Measurements from ENCODE around the gene HDAC7.

The HDAC7 gene

DNA sequence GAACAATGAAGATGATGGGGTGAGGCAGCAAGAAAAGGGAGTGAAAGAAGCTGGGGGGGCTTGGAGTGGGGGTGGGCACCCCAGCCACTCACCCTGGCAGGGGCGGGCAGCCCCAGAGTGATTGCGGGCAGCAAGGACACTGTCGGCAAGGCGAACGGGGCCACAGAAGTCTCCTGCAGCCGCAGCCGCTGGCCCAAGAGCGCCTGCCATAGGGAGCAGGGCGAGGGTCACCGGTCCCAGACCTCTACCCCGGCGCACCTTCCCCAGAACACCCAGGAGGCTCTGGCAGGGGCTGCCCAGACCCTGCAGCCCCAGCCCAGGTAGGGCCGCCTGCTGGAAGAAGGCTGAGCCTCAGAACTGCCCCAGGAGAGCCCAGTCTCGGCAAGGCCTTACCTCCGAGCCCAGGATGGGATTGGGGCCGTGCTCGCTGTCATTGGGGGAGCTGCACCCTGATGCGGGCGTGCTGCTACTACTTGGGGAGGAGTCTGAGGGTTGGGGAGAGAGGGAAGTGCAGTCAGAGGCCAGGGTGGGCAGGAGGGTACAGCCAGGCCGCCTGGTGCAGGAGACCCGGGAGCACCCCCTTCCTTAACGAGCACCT lies 23.8 kb downstream of the HDAC7 start:
- peaks cover 0 to 7% of the 10 kb centered on the region in 2 donors for H3K4me1 ChIP-seq (ENCODE audit: control insufficient read depth in 2 of 2, insufficient read depth in 2 of 2, low read length in 2 of 2)
- H3K36me3 ChIP-seq (ENCODE audit: control insufficient read depth in 2 of 2, insufficient read depth in 2 of 2, low read length in 2 of 2) = peaks cover 23 to 30% of the 10 kb centered on the region in 2 donors
- H3K9ac ChIP-seq (ENCODE audit: low read depth in 1 of 2, low read length in 2 of 2) = no peak overlapping the region
- no peak overlapping the region for H3K4me3 ChIP-seq (ENCODE audit: low read length in 2 of 2)
- H3K9me3 ChIP-seq (ENCODE audit: control insufficient read depth in 2 of 2, low read length in 2 of 2) = no peaks in the 10 kb centered on the region
- no peak overlapping the region for H3K27ac ChIP-seq (ENCODE audit: low read depth in 2 of 2, low read length in 2 of 2)
- no peaks in the 10 kb centered on the region for H3K27me3 ChIP-seq (ENCODE audit: control insufficient read depth in 2 of 2, insufficient read depth in 2 of 2, low read length in 2 of 2)

DNA sequence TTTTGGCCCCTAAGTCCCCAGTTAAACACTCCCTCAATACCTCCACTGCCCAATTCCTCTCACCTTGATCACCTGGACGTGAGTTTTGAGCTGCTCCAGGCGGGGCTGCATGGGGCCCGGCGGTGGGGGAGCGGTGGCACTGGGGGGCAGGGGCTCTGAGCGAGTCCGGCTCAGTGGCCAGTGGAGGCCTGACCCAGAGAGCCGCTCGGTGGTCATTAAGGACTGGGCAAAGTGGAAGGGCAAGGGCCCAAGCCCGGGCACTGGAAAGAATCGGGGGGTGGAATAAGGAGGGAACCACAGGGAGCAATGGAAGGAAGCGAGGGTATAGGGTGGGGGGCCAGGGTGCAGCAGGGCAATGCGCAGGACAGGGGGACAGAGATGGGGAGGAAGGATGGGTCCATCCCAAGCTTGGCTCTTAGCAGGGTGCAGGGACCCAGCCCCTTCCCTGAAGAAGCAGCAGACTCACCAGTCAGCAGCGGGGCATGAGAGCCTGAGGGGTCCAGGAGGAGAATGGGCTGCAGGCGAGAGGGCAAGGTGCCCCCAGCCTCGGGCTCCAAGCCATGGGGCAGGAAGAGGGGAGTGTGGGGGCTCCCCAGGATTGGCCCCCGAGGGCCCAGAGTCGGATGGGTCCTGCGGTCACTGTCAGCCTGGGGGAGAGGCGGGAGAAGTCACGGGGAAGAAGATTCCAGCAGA lies 24.4 kb downstream of the HDAC7 start:
- no peak overlapping the region for H3K27ac ChIP-seq (ENCODE audit: low read depth in 2 of 2, low read length in 2 of 2)

DNA sequence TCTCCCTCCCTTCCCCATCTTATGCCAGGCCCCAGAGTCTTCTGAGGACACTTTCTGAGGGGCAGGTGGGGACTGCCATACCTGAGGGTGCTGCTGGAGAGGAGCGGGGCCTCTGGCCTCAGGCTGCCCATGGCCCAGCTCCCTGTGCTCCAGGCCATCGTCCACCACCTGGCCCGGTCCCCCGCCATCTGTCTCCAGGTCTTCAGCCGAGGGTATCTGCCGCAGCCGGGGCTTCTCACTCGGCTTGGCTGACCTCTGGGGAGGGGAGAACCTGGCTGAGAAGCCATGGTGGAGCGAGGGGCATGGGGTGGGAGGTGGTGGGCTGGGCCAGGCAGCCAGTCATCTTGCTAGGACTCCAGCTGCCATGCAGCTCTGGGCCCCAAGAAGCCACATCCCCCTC lies 25.0 kb downstream of the HDAC7 start:
- H3K36me3 ChIP-seq (ENCODE audit: control insufficient read depth in 2 of 2, insufficient read depth in 2 of 2, low read length in 2 of 2) = peaks cover 26 to 39% of the 10 kb centered on the region in 2 donors
- no peaks in the 10 kb centered on the region for H3K9me3 ChIP-seq (ENCODE audit: control insufficient read depth in 2 of 2, low read length in 2 of 2)
- peaks cover 0 to 3% of the 10 kb centered on the region in 2 donors for H3K4me1 ChIP-seq (ENCODE audit: control insufficient read depth in 2 of 2, insufficient read depth in 2 of 2, low read length in 2 of 2)
- H3K27ac ChIP-seq (ENCODE audit: low read depth in 2 of 2, low read length in 2 of 2) = no peak overlapping the region
- no peaks in the 10 kb centered on the region for H3K27me3 ChIP-seq (ENCODE audit: control insufficient read depth in 2 of 2, insufficient read depth in 2 of 2, low read length in 2 of 2)
- H3K4me3 ChIP-seq (ENCODE audit: low read length in 2 of 2) = no peak overlapping the region
- no peak overlapping the region for H3K9ac ChIP-seq (ENCODE audit: low read depth in 1 of 2, low read length in 2 of 2)

More for the DNA sequence above, 24.4 kb downstream of the HDAC7 start:
- H3K4me3 ChIP-seq (ENCODE audit: low read length in 2 of 2) = no peak overlapping the region
- no peak overlapping the region for H3K9ac ChIP-seq (ENCODE audit: low read depth in 1 of 2, low read length in 2 of 2)
- H3K36me3 ChIP-seq (ENCODE audit: control insufficient read depth in 2 of 2, insufficient read depth in 2 of 2, low read length in 2 of 2) = peaks cover 26 to 36% of the 10 kb centered on the region in 2 donors
- no peaks in the 10 kb centered on the region for H3K9me3 ChIP-seq (ENCODE audit: control insufficient read depth in 2 of 2, low read length in 2 of 2)
- peaks cover 0 to 7% of the 10 kb centered on the region in 2 donors for H3K4me1 ChIP-seq (ENCODE audit: control insufficient read depth in 2 of 2, insufficient read depth in 2 of 2, low read length in 2 of 2)
- H3K27me3 ChIP-seq (ENCODE audit: control insufficient read depth in 2 of 2, insufficient read depth in 2 of 2, low read length in 2 of 2) = no peaks in the 10 kb centered on the region

- Histone ChIP-seq H3K27ac (ENCODE audit: low read depth in 2 of 2, low read length in 2 of 2) (no peak overlapping the region), H3K9me3 (ENCODE audit: control insufficient read depth in 2 of 2, low read length in 2 of 2) (no peaks in the 10 kb centered on the region), H3K4me1 (ENCODE audit: control insufficient read depth in 2 of 2, insufficient read depth in 2 of 2, low read length in 2 of 2) (no peaks in the 10 kb centered on the region), H3K9ac (ENCODE audit: low read depth in 1 of 2, low read length in 2 of 2) (no peak overlapping the region), H3K36me3 (ENCODE audit: control insufficient read depth in 2 of 2, insufficient read depth in 2 of 2, low read length in 2 of 2) (peaks cover 41 to 53% of the 10 kb centered on the region in 2 donors), H3K27me3 (ENCODE audit: control insufficient read depth in 2 of 2, insufficient read depth in 2 of 2, low read length in 2 of 2) (no peaks in the 10 kb centered on the region), H3K4me3 (ENCODE audit: low read length in 2 of 2) (no peak overlapping the region)
Observed at GRCh38 chr12:47793015-47793681, 26.6 kb downstream of the HDAC7 start.

DNA sequence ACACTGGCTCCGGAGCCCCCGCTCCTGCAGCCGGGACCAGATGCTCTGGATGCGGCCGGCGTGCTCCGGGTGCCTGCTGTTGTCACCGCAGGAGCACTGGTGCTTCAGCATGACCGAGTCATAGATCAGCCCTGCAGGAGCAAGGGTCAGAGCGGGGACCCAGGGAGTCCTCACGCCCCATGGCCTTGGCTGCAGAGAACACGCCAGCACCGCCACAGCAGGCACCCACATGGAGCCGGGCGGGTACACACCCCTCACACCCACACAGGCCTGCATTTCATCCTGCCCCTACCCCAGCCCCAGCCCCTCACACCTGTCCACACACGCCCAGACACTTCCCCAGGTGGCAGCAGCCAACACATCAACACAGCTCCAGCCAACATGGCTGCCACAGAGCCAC lies 27.8 kb downstream of the HDAC7 start:
- H3K27ac ChIP-seq (ENCODE audit: low read depth in 2 of 2, low read length in 2 of 2) = no peak overlapping the region
- H3K36me3 ChIP-seq (ENCODE audit: control insufficient read depth in 2 of 2, insufficient read depth in 2 of 2, low read length in 2 of 2) = peaks cover 51 to 64% of the 10 kb centered on the region in 2 donors
- peaks cover 0 to 2% of the 10 kb centered on the region in 2 donors for H3K4me1 ChIP-seq (ENCODE audit: control insufficient read depth in 2 of 2, insufficient read depth in 2 of 2, low read length in 2 of 2)
- no peak overlapping the region for H3K9ac ChIP-seq (ENCODE audit: low read depth in 1 of 2, low read length in 2 of 2)
- no peak overlapping the region for H3K4me3 ChIP-seq (ENCODE audit: low read length in 2 of 2)
- H3K27me3 ChIP-seq (ENCODE audit: control insufficient read depth in 2 of 2, insufficient read depth in 2 of 2, low read length in 2 of 2) = no peaks in the 10 kb centered on the region
- H3K9me3 ChIP-seq (ENCODE audit: control insufficient read depth in 2 of 2, low read length in 2 of 2) = no peaks in the 10 kb centered on the region

GRCh38 chr12:47791351-47791746 lies 28.4 kb downstream of the HDAC7 start:
- Histone ChIP-seq H3K9me3 (ENCODE audit: control insufficient read depth in 2 of 2, low read length in 2 of 2) (no peaks in the 10 kb centered on the region), H3K27ac (ENCODE audit: low read depth in 2 of 2, low read length in 2 of 2) (no peak overlapping the region), H3K4me1 (ENCODE audit: control insufficient read depth in 2 of 2, insufficient read depth in 2 of 2, low read length in 2 of 2) (peaks cover 0 to 2% of the 10 kb centered on the region in 2 donors), H3K4me3 (ENCODE audit: low read length in 2 of 2) (no peak overlapping the region), H3K9ac (ENCODE audit: low read depth in 1 of 2, low read length in 2 of 2) (no peak overlapping the region), H3K27me3 (ENCODE audit: control insufficient read depth in 2 of 2, insufficient read depth in 2 of 2, low read length in 2 of 2) (no peaks in the 10 kb centered on the region), H3K36me3 (ENCODE audit: control insufficient read depth in 2 of 2, insufficient read depth in 2 of 2, low read length in 2 of 2) (peaks cover 55 to 69% of the 10 kb centered on the region in 2 donors)

DNA sequence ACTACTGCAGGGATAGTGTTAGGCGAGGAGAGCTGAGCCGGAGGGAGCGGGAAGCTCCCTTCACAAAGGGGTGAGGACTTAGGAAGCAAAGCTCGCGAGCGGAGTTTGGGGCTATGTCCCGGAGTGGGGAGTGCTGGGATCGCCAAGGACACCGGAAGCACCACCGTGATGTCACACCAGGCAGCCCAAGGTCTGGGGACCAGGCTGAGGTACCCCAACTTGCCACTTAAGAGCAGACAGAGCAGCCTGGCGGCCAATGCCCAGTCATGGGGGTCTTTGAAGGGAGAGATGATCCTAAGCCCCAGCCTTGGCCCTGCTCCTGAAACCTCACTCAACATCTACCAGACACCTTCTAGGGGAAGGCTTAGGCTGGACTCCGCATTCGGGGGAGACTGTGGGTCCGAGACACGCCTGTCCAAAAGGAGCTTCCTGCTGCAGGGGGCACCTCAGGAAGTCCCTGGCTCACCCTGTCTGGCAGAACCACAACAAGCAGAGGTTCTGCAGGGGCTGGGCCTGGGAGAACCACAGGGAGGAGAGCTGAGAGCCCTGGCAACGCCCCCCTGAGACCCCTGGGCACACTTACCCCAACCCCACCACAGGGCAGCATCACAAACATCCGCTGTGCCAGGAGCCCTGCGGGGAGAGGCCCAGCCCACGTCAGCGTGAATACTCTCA lies 28.9 kb downstream of the HDAC7 start:
- H3K9me3 ChIP-seq (ENCODE audit: control insufficient read depth in 2 of 2, low read length in 2 of 2) = no peaks in the 10 kb centered on the region
- no peak overlapping the region for H3K4me3 ChIP-seq (ENCODE audit: low read length in 2 of 2)
- no peaks in the 10 kb centered on the region for H3K27me3 ChIP-seq (ENCODE audit: control insufficient read depth in 2 of 2, insufficient read depth in 2 of 2, low read length in 2 of 2)
- H3K27ac ChIP-seq (ENCODE audit: low read depth in 2 of 2, low read length in 2 of 2) = no peak overlapping the region
- peaks cover 0 to 2% of the 10 kb centered on the region in 2 donors for H3K4me1 ChIP-seq (ENCODE audit: control insufficient read depth in 2 of 2, insufficient read depth in 2 of 2, low read length in 2 of 2)
- no peak overlapping the region for H3K9ac ChIP-seq (ENCODE audit: low read depth in 1 of 2, low read length in 2 of 2)
- peaks cover 56 to 69% of the 10 kb centered on the region in 2 donors for H3K36me3 ChIP-seq (ENCODE audit: control insufficient read depth in 2 of 2, insufficient read depth in 2 of 2, low read length in 2 of 2)

DNA sequence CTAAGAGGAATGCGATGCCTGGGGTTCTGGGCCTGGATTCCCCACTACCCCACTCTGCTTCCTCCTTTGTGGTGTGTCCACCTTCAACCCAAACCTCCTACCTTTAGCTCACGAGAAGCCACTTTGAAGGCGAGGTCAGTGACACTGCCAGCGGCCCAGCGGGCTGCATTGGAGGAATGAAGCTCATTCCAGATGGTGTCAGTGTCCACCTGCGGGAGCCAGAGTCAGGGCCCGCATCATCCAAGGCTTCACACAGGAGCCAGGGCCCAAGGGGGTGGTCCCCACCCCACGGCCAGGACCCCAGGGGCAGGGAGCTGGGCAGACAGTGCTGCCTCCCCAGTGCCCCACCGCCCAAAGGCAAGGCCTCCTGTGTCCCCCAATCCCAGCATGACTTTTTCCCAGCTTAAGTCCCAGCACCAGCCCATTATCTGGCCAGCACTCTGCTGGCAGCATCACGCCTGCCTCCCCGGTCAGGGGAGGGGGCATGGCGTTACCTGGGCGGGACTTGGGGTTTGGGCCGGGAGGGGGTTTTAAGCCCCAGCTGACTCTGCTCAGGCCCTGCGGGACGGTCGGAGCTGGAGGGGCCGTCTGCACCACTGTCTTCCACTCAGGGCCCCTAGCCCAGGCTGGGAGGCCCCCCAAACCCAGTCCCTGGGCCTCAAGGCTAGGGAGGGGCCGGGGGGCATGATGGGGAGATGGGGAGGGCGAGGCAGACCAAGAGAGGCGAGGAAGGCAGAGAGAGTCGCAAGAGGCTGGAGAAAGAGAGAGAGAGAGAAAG lies 29.8 kb downstream of the HDAC7 start:
- no peaks in the 10 kb centered on the region for H3K27me3 ChIP-seq (ENCODE audit: control insufficient read depth in 2 of 2, insufficient read depth in 2 of 2, low read length in 2 of 2)
- no peak overlapping the region for H3K4me3 ChIP-seq (ENCODE audit: low read length in 2 of 2)
- H3K9me3 ChIP-seq (ENCODE audit: control insufficient read depth in 2 of 2, low read length in 2 of 2) = no peaks in the 10 kb centered on the region
- H3K4me1 ChIP-seq (ENCODE audit: control insufficient read depth in 2 of 2, insufficient read depth in 2 of 2, low read length in 2 of 2) = peaks cover 0 to 2% of the 10 kb centered on the region in 2 donors
- H3K27ac ChIP-seq (ENCODE audit: low read depth in 2 of 2, low read length in 2 of 2) = no peak overlapping the region
- peaks cover 54 to 74% of the 10 kb centered on the region in 2 donors for H3K36me3 ChIP-seq (ENCODE audit: control insufficient read depth in 2 of 2, insufficient read depth in 2 of 2, low read length in 2 of 2)
- H3K9ac ChIP-seq (ENCODE audit: low read depth in 1 of 2, low read length in 2 of 2) = no peak overlapping the region

DNA sequence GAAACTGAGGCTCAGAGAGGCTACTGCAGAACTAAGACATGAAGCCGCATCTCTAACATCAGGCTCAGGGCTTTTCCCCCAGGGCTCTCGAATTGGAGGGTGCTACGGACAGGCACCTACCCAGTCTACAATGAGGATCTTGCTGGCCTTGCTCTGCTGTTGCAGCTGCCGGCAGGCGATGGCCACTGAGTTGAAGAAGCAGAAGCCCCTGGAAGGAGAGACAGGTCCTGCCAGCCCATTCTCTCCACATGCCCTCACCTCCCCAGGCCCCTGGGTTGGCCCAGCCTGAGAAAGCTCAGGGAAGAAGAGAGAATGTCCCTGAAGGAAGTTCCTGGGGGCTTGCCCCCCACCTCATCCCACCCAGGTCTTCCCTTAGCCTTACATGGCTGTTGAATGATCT lies 30.6 kb downstream of the HDAC7 start:
- H3K27ac ChIP-seq (ENCODE audit: low read depth in 2 of 2, low read length in 2 of 2) = no peak overlapping the region
- no peaks in the 10 kb centered on the region for H3K9me3 ChIP-seq (ENCODE audit: control insufficient read depth in 2 of 2, low read length in 2 of 2)
- H3K4me1 ChIP-seq (ENCODE audit: control insufficient read depth in 2 of 2, insufficient read depth in 2 of 2, low read length in 2 of 2) = peaks cover 0 to 2% of the 10 kb centered on the region in 2 donors
- no peak overlapping the region for H3K4me3 ChIP-seq (ENCODE audit: low read length in 2 of 2)
- peaks cover 54 to 76% of the 10 kb centered on the region in 2 donors for H3K36me3 ChIP-seq (ENCODE audit: control insufficient read depth in 2 of 2, insufficient read depth in 2 of 2, low read length in 2 of 2)
- H3K27me3 ChIP-seq (ENCODE audit: control insufficient read depth in 2 of 2, insufficient read depth in 2 of 2, low read length in 2 of 2) = no peaks in the 10 kb centered on the region
- H3K9ac ChIP-seq (ENCODE audit: low read depth in 1 of 2, low read length in 2 of 2) = no peak overlapping the region
